Measurements from ENCODE around the gene FOXB2.

The FOXB2 gene

DNA sequence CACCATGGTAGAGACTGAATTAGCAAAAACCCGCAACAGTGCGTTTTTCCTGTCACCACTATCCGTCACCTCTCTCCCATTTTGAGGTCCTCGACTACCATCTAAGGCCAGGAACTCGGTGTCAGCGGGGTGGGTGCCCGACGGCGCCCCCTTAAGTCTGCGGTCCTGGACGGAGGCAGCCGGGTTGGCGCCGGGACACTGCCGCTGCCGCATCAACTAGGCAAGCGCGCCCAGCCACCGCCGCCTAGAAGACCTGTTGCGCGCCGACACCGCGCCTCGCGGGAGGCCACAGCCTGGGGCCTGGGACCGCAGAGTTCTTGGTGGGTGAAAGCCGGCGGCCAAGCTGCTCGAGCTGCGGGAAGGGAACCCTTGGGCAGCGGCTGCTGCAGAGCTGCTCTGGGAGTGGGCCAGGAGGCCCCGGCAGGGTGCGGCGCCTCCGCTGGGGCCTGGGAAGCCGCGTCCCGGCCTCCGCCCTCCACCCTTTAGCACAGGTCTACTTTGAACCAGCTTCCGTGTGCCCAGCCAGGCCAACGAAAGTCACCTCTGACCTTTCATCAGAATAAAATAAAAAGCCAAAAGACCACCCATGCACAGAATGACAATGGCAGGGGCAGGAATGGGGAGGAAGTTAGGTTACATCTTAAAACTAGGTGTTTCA lies 3.5 kb downstream of the FOXB2 start:
- ATAC-seq (ENCODE audit: insufficient read depth, low read depth) (no peak), DNase-seq (no peak)
- Histone ChIP-seq H3K27ac (ENCODE audit: low read length) (no peak overlapping the region), H3K9ac (ENCODE audit: low read depth, low read length) (no peak overlapping the region), H3K36me3 (ENCODE audit: insufficient read depth, low read length) (no peaks in the 10 kb centered on the region), H3K4me1 (ENCODE audit: insufficient read depth, low read length) (no peaks in the 10 kb centered on the region), H3K9me3 (ENCODE audit: insufficient read depth, low read length, severe bottlenecking) (no peaks in the 10 kb centered on the region), H4K20me1 (ENCODE audit: insufficient read depth, low read length) (no peaks in the 10 kb centered on the region), H3K79me2 (ENCODE audit: insufficient read depth, low read length) (no peaks in the 10 kb centered on the region), H3K27me3 (ENCODE audit: insufficient read depth, low read length, poor library complexity) (no peaks in the 10 kb centered on the region), H3K4me2 (ENCODE audit: insufficient read depth, low read length) (no peak overlapping the region), H3K4me3 (ENCODE audit: low read depth in 1 of 2, low read length in 2 of 2) (no peak overlapping the region), H2AFZ (ENCODE audit: low read depth, low read length) (no peak overlapping the region)
- TF ChIP-seq, protein P1, sequence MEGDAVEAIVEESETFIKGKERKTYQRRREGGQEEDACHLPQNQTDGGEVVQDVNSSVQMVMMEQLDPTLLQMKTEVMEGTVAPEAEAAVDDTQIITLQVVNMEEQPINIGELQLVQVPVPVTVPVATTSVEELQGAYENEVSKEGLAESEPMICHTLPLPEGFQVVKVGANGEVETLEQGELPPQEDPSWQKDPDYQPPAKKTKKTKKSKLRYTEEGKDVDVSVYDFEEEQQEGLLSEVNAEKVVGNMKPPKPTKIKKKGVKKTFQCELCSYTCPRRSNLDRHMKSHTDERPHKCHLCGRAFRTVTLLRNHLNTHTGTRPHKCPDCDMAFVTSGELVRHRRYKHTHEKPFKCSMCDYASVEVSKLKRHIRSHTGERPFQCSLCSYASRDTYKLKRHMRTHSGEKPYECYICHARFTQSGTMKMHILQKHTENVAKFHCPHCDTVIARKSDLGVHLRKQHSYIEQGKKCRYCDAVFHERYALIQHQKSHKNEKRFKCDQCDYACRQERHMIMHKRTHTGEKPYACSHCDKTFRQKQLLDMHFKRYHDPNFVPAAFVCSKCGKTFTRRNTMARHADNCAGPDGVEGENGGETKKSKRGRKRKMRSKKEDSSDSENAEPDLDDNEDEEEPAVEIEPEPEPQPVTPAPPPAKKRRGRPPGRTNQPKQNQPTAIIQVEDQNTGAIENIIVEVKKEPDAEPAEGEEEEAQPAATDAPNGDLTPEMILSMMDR (IDR thresholded peaks at IDR 0.05; ENCODE audit: borderline replicate concordance, extremely low read depth, low read length, poor library complexity, severe bottlenecking), result no peak
- TF ChIP-seq EZH2 (IDR thresholded peaks at IDR 0.05; ENCODE audit: borderline replicate concordance, low read depth, low read length, severe bottlenecking), result no peak

DNA sequence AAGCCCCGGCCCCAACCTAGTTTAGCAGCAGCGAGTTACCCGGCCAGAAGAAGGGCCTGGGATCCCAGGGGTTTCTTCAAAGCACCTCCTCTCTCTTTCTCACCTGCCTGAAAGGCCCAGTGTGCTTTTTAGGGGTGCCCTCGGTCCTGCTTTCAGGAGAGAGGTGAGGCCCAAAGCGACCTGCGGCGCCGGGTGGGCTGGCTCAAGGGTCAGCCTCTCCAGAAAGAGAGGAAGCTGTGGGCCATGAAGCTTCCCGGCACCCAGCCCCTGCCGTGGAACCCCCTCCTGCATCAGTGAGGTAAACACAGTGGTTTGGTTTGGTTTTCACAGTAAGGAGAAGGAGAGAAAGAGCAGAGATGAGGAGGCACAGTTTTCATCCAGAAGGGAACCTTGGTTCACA lies 4.3 kb downstream of the FOXB2 start:
- H3K36me3 ChIP-seq (ENCODE audit: insufficient read depth, low read length), result no peaks in the 10 kb centered on the region
- H2AFZ ChIP-seq (ENCODE audit: low read depth, low read length), result no peak overlapping the region
- ATAC-seq (ENCODE audit: insufficient read depth, low read depth) (no peak), DNase-seq (no peak)
- no peaks in the 10 kb centered on the region for H3K4me1 ChIP-seq (ENCODE audit: insufficient read depth, low read length)
- H3K9ac ChIP-seq (ENCODE audit: low read depth, low read length), result no peak overlapping the region
- H3K4me3 ChIP-seq (ENCODE audit: low read depth in 1 of 2, low read length in 2 of 2), result no peak overlapping the region
- no peak overlapping the region for H3K27ac ChIP-seq (ENCODE audit: low read length)
- H3K27me3 ChIP-seq (ENCODE audit: insufficient read depth, low read length, poor library complexity), result no peaks in the 10 kb centered on the region
- no peaks in the 10 kb centered on the region for H4K20me1 ChIP-seq (ENCODE audit: insufficient read depth, low read length)
- no peaks in the 10 kb centered on the region for H3K79me2 ChIP-seq (ENCODE audit: insufficient read depth, low read length)
- H3K4me2 ChIP-seq (ENCODE audit: insufficient read depth, low read length), result no peak overlapping the region
- H3K9me3 ChIP-seq (ENCODE audit: insufficient read depth, low read length, severe bottlenecking), result no peaks in the 10 kb centered on the region
- no peak for TF ChIP-seq EZH2 (IDR thresholded peaks at IDR 0.05; ENCODE audit: borderline replicate concordance, low read depth, low read length, severe bottlenecking)
- TF ChIP-seq, protein P1 (IDR thresholded peaks at IDR 0.05; ENCODE audit: borderline replicate concordance, extremely low read depth, low read length, poor library complexity, severe bottlenecking), result no peak

GRCh38 chr9:77024776-77025545 lies 5.5 kb downstream of the FOXB2 start:
- ATAC-seq (ENCODE audit: insufficient read depth, low read depth) (no peak), DNase-seq (no peak)
- H3K27me3 ChIP-seq (ENCODE audit: insufficient read depth, low read length, poor library complexity), result no peaks in the 10 kb centered on the region

More at GRCh38 chr9:77024776-77025545, 5.5 kb downstream of the FOXB2 start:
- Histone ChIP-seq H3K4me1 (ENCODE audit: insufficient read depth, low read length) (no peaks in the 10 kb centered on the region), H2AFZ (ENCODE audit: low read depth, low read length) (no peak overlapping the region), H4K20me1 (ENCODE audit: insufficient read depth, low read length) (no peaks in the 10 kb centered on the region), H3K4me2 (ENCODE audit: insufficient read depth, low read length) (no peak overlapping the region), H3K9me3 (ENCODE audit: insufficient read depth, low read length, severe bottlenecking) (no peaks in the 10 kb centered on the region), H3K79me2 (ENCODE audit: insufficient read depth, low read length) (no peaks in the 10 kb centered on the region), H3K4me3 (ENCODE audit: low read depth in 1 of 2, low read length in 2 of 2) (no peak overlapping the region), H3K36me3 (ENCODE audit: insufficient read depth, low read length) (no peaks in the 10 kb centered on the region), H3K27ac (ENCODE audit: low read length) (no peak overlapping the region), H3K9ac (ENCODE audit: low read depth, low read length) (no peak overlapping the region)
- TF ChIP-seq EZH2 (IDR thresholded peaks at IDR 0.05; ENCODE audit: borderline replicate concordance, low read depth, low read length, severe bottlenecking), result no peak
- TF ChIP-seq, protein P1 (IDR thresholded peaks at IDR 0.05; ENCODE audit: borderline replicate concordance, extremely low read depth, low read length, poor library complexity, severe bottlenecking), result no peak
